ENCODE results near the gene IL25.

DNA sequence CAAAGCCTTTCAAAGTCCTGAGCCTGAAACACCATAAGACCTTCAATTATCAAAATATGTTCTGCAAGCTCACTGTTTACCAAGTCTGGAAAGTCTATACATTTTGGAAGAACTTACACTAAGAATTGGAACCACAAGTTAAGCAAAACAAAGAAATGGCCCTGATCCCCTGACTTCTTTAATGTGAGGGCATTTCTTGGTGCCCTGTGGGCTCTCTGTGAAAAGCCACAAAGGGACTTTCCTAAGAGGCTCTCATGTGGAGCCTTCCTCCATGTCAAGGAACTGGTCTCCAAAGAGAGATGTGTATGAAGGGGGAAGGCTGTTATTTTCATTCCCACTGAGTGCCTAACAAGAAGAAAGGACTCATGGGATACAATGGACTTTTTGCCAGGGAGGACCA, 49.0 kb downstream of the IL25 start:
- TF ChIP-seq, protein P1, sequence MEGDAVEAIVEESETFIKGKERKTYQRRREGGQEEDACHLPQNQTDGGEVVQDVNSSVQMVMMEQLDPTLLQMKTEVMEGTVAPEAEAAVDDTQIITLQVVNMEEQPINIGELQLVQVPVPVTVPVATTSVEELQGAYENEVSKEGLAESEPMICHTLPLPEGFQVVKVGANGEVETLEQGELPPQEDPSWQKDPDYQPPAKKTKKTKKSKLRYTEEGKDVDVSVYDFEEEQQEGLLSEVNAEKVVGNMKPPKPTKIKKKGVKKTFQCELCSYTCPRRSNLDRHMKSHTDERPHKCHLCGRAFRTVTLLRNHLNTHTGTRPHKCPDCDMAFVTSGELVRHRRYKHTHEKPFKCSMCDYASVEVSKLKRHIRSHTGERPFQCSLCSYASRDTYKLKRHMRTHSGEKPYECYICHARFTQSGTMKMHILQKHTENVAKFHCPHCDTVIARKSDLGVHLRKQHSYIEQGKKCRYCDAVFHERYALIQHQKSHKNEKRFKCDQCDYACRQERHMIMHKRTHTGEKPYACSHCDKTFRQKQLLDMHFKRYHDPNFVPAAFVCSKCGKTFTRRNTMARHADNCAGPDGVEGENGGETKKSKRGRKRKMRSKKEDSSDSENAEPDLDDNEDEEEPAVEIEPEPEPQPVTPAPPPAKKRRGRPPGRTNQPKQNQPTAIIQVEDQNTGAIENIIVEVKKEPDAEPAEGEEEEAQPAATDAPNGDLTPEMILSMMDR (IDR thresholded peaks at IDR 0.05; ENCODE audit: borderline replicate concordance, extremely low read depth, low read length, poor library complexity, severe bottlenecking) = no peak
- no peak for TF ChIP-seq EZH2 (IDR thresholded peaks at IDR 0.05; ENCODE audit: borderline replicate concordance, low read depth, low read length, severe bottlenecking)
